Stomach (tissue), 4 donors: ENCODE measurements around the gene ZNF436.

Experiments used
- CTCF ChIP-seq, 7 experiments: fragments of 450-650 bp in 4 of 7; fragments of 200-600 bp in 3 of 7; sonication (generic) in 3 of 7; IDR thresholded peaks; one replicate each; pipeline ENCODE4 v1.5.1; 2016 to 2019; ENCODE audit warnings: antibody characterized with exemption in 7 of 7, control low read depth in 2 of 7, mild to moderate bottlenecking in 1 of 7
- EP300 ChIP-seq: sonication (generic); formaldehyde crosslinking; IDR thresholded peaks from one replicate; pipeline ENCODE4 v1.6.1; 2017; ENCODE audit warnings: antibody characterized with exemption
- POLR2A ChIP-seq, 4 donors: fragments of 450-650 bp; IDR thresholded peaks; one replicate each; pipeline ENCODE4 v1.6.1; 2016; ENCODE audit warnings: antibody characterized with exemption in 4 of 4, control low read depth in 2 of 4, mild to moderate bottlenecking in 1 of 4, moderate library complexity in 1 of 4
- POLR2AphosphoS5 ChIP-seq, 3 donors: sonication (generic); formaldehyde crosslinking; IDR thresholded peaks; one replicate each; pipeline ENCODE4 v1.6.1; 2016; ENCODE audit warnings: antibody characterized with exemption in 3 of 3

- no peak for TF ChIP-seq POLR2AphosphoS5 (IDR thresholded peaks at IDR 0.05)
- no peak for TF ChIP-seq CTCF (IDR thresholded peaks at IDR 0.05)
- no peak for TF ChIP-seq EP300
- TF ChIP-seq POLR2A (IDR thresholded peaks at IDR 0.05): no peak
These were observed 7.4 kb downstream of the ZNF436 start for GRCh38 chr1:23362218-23362713.
